K562 (cell line): Measurements from ENCODE around the gene HK1. TPM values are rescaled to one million over a fixed set of nuclear protein-coding genes. Genes with fewer than 3 reads are reported as not detected.
A peak's percentile ranks its signal among the peaks of the same experiment; 100 is the strongest.

Source experiments
- BRF2 ChIP-seq: IDR thresholded peaks from 3 replicates; pipeline ENCODE4 v1.6.1; 2011; ENCODE audit warnings: borderline replicate concordance, mild to moderate bottlenecking; ENCODE audit not compliant: insufficient read length, insufficient read depth
- E2F5 ChIP-seq: sonication (generic); formaldehyde crosslinking; IDR thresholded peaks from 2 replicates; pipeline ENCODE4 v1.8.0; 2022; ENCODE audit warnings: mild to moderate bottlenecking, missing genetic modification reagents
- EHMT2 ChIP-seq: fragments of 450-650 bp; IDR thresholded peaks from 2 replicates; pipeline ENCODE4 v1.6.1; 2018; ENCODE audit warnings: antibody characterized with exemption
- LEF1 ChIP-seq: fragments of 450-650 bp; IDR thresholded peaks from 2 replicates; pipeline ENCODE4 v1.6.1; 2016; ENCODE audit warnings: mild to moderate bottlenecking
- NFE2L1 ChIP-seq: fragments of 450-650 bp; IDR thresholded peaks from 2 replicates; pipeline ENCODE4 v1.6.1; 2016; ENCODE audit warnings: missing genetic modification characterization, low read depth, mild to moderate bottlenecking, missing compliant biosample characterization, moderate library complexity, borderline replicate concordance
- POLR2H ChIP-seq: IDR thresholded peaks from 2 replicates; pipeline ENCODE4 v1.6.1; 2016; ENCODE audit warnings: missing genetic modification characterization, low read depth, mild to moderate bottlenecking, control low read depth, missing compliant biosample characterization, moderate library complexity
- PTTG1 ChIP-seq: fragments of 450-650 bp; IDR thresholded peaks from 2 replicates; pipeline ENCODE4 v1.6.1; 2016; ENCODE audit warnings: low read depth, mild to moderate bottlenecking, missing genetic modification characterization, missing compliant biosample characterization
- SIX5 ChIP-seq, 2 experiments: IDR thresholded peaks; 2 replicates each; pipeline ENCODE4 v1.6.1; 2011; ENCODE audit warnings: low read length in 2 of 2, borderline replicate concordance in 1 of 2, low read depth in 1 of 2, mild to moderate bottlenecking in 1 of 2, moderate library complexity in 1 of 2; ENCODE audit not compliant: insufficient read depth in 1 of 2
- SMAD4 ChIP-seq: fragments of 250-450 bp; sonication (Bioruptor Pico); conservative IDR thresholded peaks from 2 replicates; pipeline ENCODE4 v1.8.0; 2021; ENCODE audit warnings: inconsistent platforms, mild to moderate bottlenecking, moderate library complexity
- STAG1 ChIP-seq: sonication (generic); formaldehyde crosslinking; IDR thresholded peaks from 2 replicates; pipeline ENCODE4 v1.5.0; 2020; ENCODE audit warnings: missing genetic modification reagents, borderline replicate concordance
- TAF15 ChIP-seq: fragments of 200-400 bp; formaldehyde crosslinking; IDR thresholded peaks from 2 replicates; pipeline ENCODE4 v1.6.1; 2017; ENCODE audit warnings: mild to moderate bottlenecking, low read depth, low read length, moderate library complexity
- TFE3 ChIP-seq: fragments of 450-650 bp; formaldehyde crosslinking; IDR thresholded peaks from 2 replicates; pipeline ENCODE4 v1.4.0; 2020; ENCODE audit warnings: mild to moderate bottlenecking, mixed read lengths
- VEZF1 ChIP-seq: fragments of 200-800 bp; sonication (Bioruptor generic); IDR thresholded peaks from 2 replicates; pipeline ENCODE4 v1.6.1; 2017; ENCODE audit warnings: missing genetic modification characterization, missing compliant biosample characterization
- YY1 ChIP-seq, 3 experiments: IDR thresholded peaks; 2 replicates each; pipeline ENCODE4 v1.6.1; 2011; ENCODE audit warnings: low read length in 2 of 3, mild to moderate bottlenecking in 2 of 3, moderate library complexity in 2 of 3, borderline replicate concordance in 1 of 3, control low read depth in 1 of 3, low read depth in 1 of 3; ENCODE audit not compliant: insufficient read depth in 3 of 3, insufficient replicate concordance in 2 of 3, control insufficient read depth in 1 of 3, insufficient read length in 1 of 3; ENCODE audit errors: extremely low read depth in 1 of 3
- ZBTB2 ChIP-seq: fragments of 450-650 bp; IDR thresholded peaks from 2 replicates; pipeline ENCODE4 v1.6.1; 2016; ENCODE audit warnings: antibody characterized with exemption
- ZNF165 ChIP-seq: fragments of 250-450 bp; sonication (Bioruptor Pico); IDR thresholded peaks from 2 replicates; pipeline ENCODE4 v1.4.0; 2020; ENCODE audit warnings: borderline replicate concordance
- ZNF507 ChIP-seq: conservative IDR thresholded peaks from 2 replicates; pipeline ENCODE4 v1.6.1; 2017; ENCODE audit warnings: missing genetic modification characterization, missing compliant biosample characterization
- polyA plus RNA-seq, 8 experiments: library from polyadenylated mRNA; depleted of rRNA in 4 of 8; stranded (reverse) in 5 of 8; unstranded in 3 of 8; fragments of >200 nt; fragmentation: Nextera tagmentation in 2 of 8; fragmentation: Illumina TruSeq in 1 of 8; extraction: Ambion mirVana in 2 of 8; extraction: Trizol in 1 of 8; gene quantifications; 2 replicates each; pipeline versions ENCODE4 v1.2.1 to v1.2.3, GENCODE V29; 2011 to 2014; ENCODE audit warnings: inconsistent platforms in 1 of 8, missing spikeins in 1 of 8
- total RNA-seq, 7 experiments: library from RNA; depleted of rRNA in 6 of 7; stranded (reverse); fragments of >200 nt in 6 of 7; fragmentation: Illumina TruSeq in 2 of 7; extraction: Trizol in 2 of 7; gene quantifications; 2 replicates each; pipeline versions ENCODE4 v1.2.1 to v1.2.3, GENCODE V29; 2011 to 2021; ENCODE audit warnings: low replicate concordance in 1 of 7

Gene HK1
- total and polyA plus RNA-seq, 9 of the 15 experiments (the other 6 are each of a cell fraction or from before 2014, with no cell fraction given): 29.2 to 444 (median 193) TPM

- TF ChIP-seq VEZF1 (CRISPR knock-in tag) (peak; percentile 73), POLR2H (tag) (no peak), ZNF507 (no peak), EHMT2 (no peak), ZNF165 (CRISPR knock-in tag) (no peak), YY1 (IDR thresholded peaks at IDR 0.05; ENCODE audit: borderline replicate concordance in 1 of 3, control insufficient read depth in 1 of 3, extremely low read depth in 1 of 3, insufficient read depth in 3 of 3, insufficient read length in 1 of 3, insufficient replicate concordance in 2 of 3, low read depth in 1 of 3, low read length in 2 of 3) (peak in 2 of 3 experiments; percentile 32 to 68), LEF1 (no peak), NFE2L1 (tag) (no peak), ZBTB2 (peak; percentile 38; the same call in 1 of the 2 replicates), E2F5 (CRISPR knock-in tag) (no peak), BRF2 (no peak), TFE3 (CRISPR knock-in tag) (no peak), TAF15 (no peak), SIX5 (IDR thresholded peaks at IDR 0.05; ENCODE audit: borderline replicate concordance in 1 of 2, insufficient read depth in 1 of 2, low read depth in 1 of 2, low read length in 2 of 2) (no peak), PTTG1 (tag) (no peak), STAG1 (CRISPR knock-in tag) (no peak), SMAD4 (CRISPR knock-in tag) (peak; percentile 64; the same call in 1 of the 2 replicates)
Observed at GRCh38 chr10:69318106-69318866, 40.0 kb downstream of the HK1 start (continued).
